Astrocyte (in vitro differentiated cells and primary cell): Measurements from ENCODE around the gene CBLN3. TPM values are rescaled to one million over a fixed set of nuclear protein-coding genes. Genes with fewer than 3 reads are reported as not detected.

Experiments
- DNase-seq: peaks from one replicate; pipeline ENCODE4 v3.0.0-alpha.2; 2010; ENCODE audit warnings: low read depth
- FAIRE-seq: peaks from 2 replicates; lab custom pipeline; 2011; peaks lifted over from hg19 to GRCh38; lab: Jason Lieb, UNC
- H2AFZ ChIP-seq: 2 replicates; pipeline ENCODE4 v1.6.0; 2012; ENCODE audit warnings: low read depth, low read length, inconsistent platforms
- H3K27ac ChIP-seq: 2 replicates; pipeline ENCODE4 v1.5.1; 2011; ENCODE audit warnings: low read depth, low read length, inconsistent platforms
- H3K27me3 ChIP-seq: 2 replicates; pipeline ENCODE4 v1.6.0; 2011; ENCODE audit warnings: low read length, inconsistent platforms; ENCODE audit not compliant: insufficient read depth
- H3K36me3 ChIP-seq: 2 replicates; pipeline ENCODE4 v1.5.1; 2011; ENCODE audit warnings: low read length, inconsistent platforms; ENCODE audit not compliant: insufficient read depth
- H3K4me1 ChIP-seq: 2 replicates; pipeline ENCODE4 v1.5.1; 2011; ENCODE audit warnings: low read length, inconsistent platforms; ENCODE audit not compliant: insufficient read depth
- H3K4me2 ChIP-seq: 2 replicates; pipeline ENCODE4 v1.6.0; 2012; ENCODE audit warnings: low read length, inconsistent platforms
- H3K4me3 ChIP-seq: 2 replicates; pipeline ENCODE4 v1.5.1; 2011; ENCODE audit warnings: low read depth, mild to moderate bottlenecking, low read length, inconsistent platforms; ENCODE audit not compliant: insufficient read depth
- H3K79me2 ChIP-seq: 2 replicates; pipeline ENCODE4 v1.6.0; 2012; ENCODE audit warnings: mild to moderate bottlenecking, low read length, inconsistent platforms; ENCODE audit not compliant: insufficient read depth
- H3K9ac ChIP-seq: 2 replicates; pipeline ENCODE4 v1.6.0; 2012; ENCODE audit warnings: mild to moderate bottlenecking, low read length, inconsistent platforms
- H3K9me3 ChIP-seq: 2 replicates; pipeline ENCODE4 v1.5.1; 2012; ENCODE audit warnings: low read depth, mild to moderate bottlenecking, low read length, inconsistent platforms; ENCODE audit not compliant: insufficient read depth
- H4K20me1 ChIP-seq: 2 replicates; pipeline ENCODE4 v1.6.0; 2012; ENCODE audit warnings: low read length, inconsistent platforms; ENCODE audit not compliant: insufficient read depth
- H3K27ac Mint-ChIP-seq: one replicate; pipeline ENCODE4 v1.8.0; 2021; ENCODE audit warnings: mild to moderate bottlenecking, mixed read lengths; ENCODE audit not compliant: unreplicated experiment
- H3K27me3 Mint-ChIP-seq: one replicate; pipeline ENCODE4 v1.8.0; 2021; ENCODE audit warnings: low read depth, mixed read lengths; ENCODE audit not compliant: unreplicated experiment
- H3K36me3 Mint-ChIP-seq: one replicate; pipeline ENCODE4 v1.8.0; 2021; ENCODE audit warnings: low read depth, mixed read lengths; ENCODE audit not compliant: unreplicated experiment
- H3K4me1 Mint-ChIP-seq: one replicate; pipeline ENCODE4 v1.8.0; 2021; ENCODE audit warnings: low read depth, mixed read lengths; ENCODE audit not compliant: unreplicated experiment
- H3K4me3 Mint-ChIP-seq: one replicate; pipeline ENCODE4 v1.8.0; 2021; ENCODE audit warnings: mild to moderate bottlenecking, moderate library complexity, mixed read lengths; ENCODE audit not compliant: unreplicated experiment
- H3K9me3 Mint-ChIP-seq: one replicate; pipeline ENCODE4 v1.8.0; 2021; ENCODE audit warnings: mild to moderate bottlenecking, mixed read lengths; ENCODE audit not compliant: unreplicated experiment
- EZH2 ChIP-seq: IDR thresholded peaks from 2 replicates; pipeline ENCODE4 v1.6.1; 2012; ENCODE audit warnings: mild to moderate bottlenecking, low read length, inconsistent platforms; ENCODE audit not compliant: insufficient read depth
- total RNA-seq: library from RNA; stranded (reverse); gene quantifications from 2 replicates; pipeline ENCODE4 v1.2.1, GENCODE V29; 2021
- TF ChIP-seq, protein P1 (sequence below): IDR thresholded peaks from 2 replicates; pipeline ENCODE4 v1.5.1; 2011; ENCODE audit warnings: low read depth, mild to moderate bottlenecking, inconsistent platforms, low read length, moderate library complexity; ENCODE audit not compliant: insufficient read depth

CBLN3 gene
- total RNA-seq, 1 donor from 2014 or later = 3.9 TPM

DNA sequence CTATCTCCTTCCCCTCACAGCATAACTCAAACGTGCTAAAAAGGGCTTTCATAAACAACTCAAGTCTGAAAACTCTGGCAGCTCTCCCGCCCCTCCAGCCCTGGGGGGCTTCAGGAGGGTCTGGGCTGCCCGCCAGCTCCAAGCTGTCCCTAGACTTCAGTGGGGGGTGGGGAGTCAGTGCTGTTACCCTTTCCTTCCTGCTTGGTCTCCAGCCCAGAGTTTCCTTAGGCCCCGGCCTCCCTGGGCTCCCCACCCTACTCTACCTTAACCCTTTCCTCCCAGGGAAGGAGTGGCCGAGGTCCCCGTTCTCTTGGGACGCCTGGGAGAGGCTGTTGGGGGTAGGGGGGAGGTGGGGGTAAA, 31.2 kb downstream of the CBLN3 start:
- TF ChIP-seq EZH2 = no peak
- TF ChIP-seq, protein P1, sequence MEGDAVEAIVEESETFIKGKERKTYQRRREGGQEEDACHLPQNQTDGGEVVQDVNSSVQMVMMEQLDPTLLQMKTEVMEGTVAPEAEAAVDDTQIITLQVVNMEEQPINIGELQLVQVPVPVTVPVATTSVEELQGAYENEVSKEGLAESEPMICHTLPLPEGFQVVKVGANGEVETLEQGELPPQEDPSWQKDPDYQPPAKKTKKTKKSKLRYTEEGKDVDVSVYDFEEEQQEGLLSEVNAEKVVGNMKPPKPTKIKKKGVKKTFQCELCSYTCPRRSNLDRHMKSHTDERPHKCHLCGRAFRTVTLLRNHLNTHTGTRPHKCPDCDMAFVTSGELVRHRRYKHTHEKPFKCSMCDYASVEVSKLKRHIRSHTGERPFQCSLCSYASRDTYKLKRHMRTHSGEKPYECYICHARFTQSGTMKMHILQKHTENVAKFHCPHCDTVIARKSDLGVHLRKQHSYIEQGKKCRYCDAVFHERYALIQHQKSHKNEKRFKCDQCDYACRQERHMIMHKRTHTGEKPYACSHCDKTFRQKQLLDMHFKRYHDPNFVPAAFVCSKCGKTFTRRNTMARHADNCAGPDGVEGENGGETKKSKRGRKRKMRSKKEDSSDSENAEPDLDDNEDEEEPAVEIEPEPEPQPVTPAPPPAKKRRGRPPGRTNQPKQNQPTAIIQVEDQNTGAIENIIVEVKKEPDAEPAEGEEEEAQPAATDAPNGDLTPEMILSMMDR = no peak
- H3K4me2 ChIP-seq = peak overlapping the region; percentile 91
- H3K27me3 ChIP-seq = no peaks in the 10 kb centered on the region
- H3K4me1 ChIP-seq = no peaks in the 10 kb centered on the region
- H3K9ac ChIP-seq = no peak overlapping the region
- no peak overlapping the region for H3K4me3 ChIP-seq
- peak overlapping the region; percentile 55 for H3K4me3 Mint-ChIP-seq
- no peak for FAIRE-seq
- peaks cover 34% of the 10 kb centered on the region for H3K4me1 Mint-ChIP-seq
- no peaks in the 10 kb centered on the region for H3K36me3 ChIP-seq
- no peaks in the 10 kb centered on the region for H4K20me1 ChIP-seq
- H3K27ac ChIP-seq = no peak overlapping the region
- H3K27me3 Mint-ChIP-seq = peaks cover 2% of the 10 kb centered on the region
- H3K27ac Mint-ChIP-seq = no peak overlapping the region
- peak overlapping the region; percentile 5 for H2AFZ ChIP-seq
- no peaks in the 10 kb centered on the region for H3K79me2 ChIP-seq
- no peaks in the 10 kb centered on the region for H3K9me3 Mint-ChIP-seq
- H3K9me3 ChIP-seq = no peaks in the 10 kb centered on the region
- no peaks in the 10 kb centered on the region for H3K36me3 Mint-ChIP-seq
- DNase-seq = no peak

DNA sequence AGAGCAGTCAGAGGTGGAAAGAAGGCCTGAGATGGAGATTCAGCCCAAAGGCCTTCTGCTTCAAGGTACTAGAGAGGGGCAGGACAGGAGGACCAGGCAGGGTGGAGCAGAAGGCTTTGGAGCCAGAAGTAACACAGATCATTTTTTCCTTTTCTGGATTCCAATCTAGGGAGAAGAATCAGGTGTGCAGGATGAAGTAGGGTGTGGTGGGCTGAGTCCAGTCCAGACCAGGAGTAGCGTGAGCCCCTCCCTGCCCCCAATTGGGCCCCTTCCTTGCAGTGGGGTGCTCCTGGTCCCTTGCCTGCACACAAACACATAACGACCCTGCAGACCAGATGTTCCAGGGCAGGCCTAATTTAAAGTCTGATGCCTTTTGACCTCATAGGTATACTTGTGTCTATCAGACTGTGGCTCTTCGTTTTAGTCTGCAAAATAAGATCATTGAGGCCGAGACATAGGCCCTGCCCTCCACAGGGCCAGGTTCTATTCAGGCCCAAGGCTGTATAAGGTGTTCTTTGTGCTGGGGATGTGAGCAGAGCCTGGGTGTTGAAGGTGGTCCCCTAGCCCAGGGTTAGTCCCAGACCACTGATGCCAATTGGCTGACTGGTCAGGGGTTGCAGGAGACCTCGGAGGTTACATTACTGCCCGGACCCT, 31.7 kb downstream of the CBLN3 start:
- no peaks in the 10 kb centered on the region for H3K36me3 Mint-ChIP-seq
- Histone ChIP-seq H3K4me1 (no peaks in the 10 kb centered on the region), H2AFZ (peak overlapping the region; percentile 5), H3K4me2 (peak overlapping the region; percentile 91), H3K9ac (no peak overlapping the region), H3K27ac (no peak overlapping the region), H3K4me3 (no peak overlapping the region), H3K79me2 (no peaks in the 10 kb centered on the region), H3K9me3 (no peaks in the 10 kb centered on the region), H4K20me1 (no peaks in the 10 kb centered on the region), H3K27me3 (no peaks in the 10 kb centered on the region), H3K36me3 (no peaks in the 10 kb centered on the region)
- no peak overlapping the region for H3K27ac Mint-ChIP-seq
- no peak for FAIRE-seq
- DNase-seq = no peak
- TF ChIP-seq EZH2 = no peak
- TF ChIP-seq, protein P1 = no peak
- peaks cover 29% of the 10 kb centered on the region for H3K4me1 Mint-ChIP-seq
- no peaks in the 10 kb centered on the region for H3K9me3 Mint-ChIP-seq
- peak overlapping the region; percentile 55 for H3K4me3 Mint-ChIP-seq
- H3K27me3 Mint-ChIP-seq = peaks cover 2% of the 10 kb centered on the region
